OCI-LY3 (cell line): ENCODE measurements around the gene HBS1L.

Source experiments
- H2AFZ ChIP-seq: fragments of 200-600, 300-600 bp; shearing (Covaris generic); 2 replicates; pipeline ENCODE4 v1.6.0; 2014; ENCODE audit warnings: antibody characterized with exemption, low read depth, low read length
- H3K27ac ChIP-seq: fragments of 200-600, 300-600 bp; sonication (generic); 2 replicates; pipeline ENCODE4 v1.5.1; 2014; ENCODE audit warnings: mild to moderate bottlenecking, low read length, moderate library complexity, mixed read lengths
- H3K27me3 ChIP-seq: fragments of 200-600, 300-600 bp; sonication (generic); 2 replicates; pipeline ENCODE4 v1.6.1; 2014; ENCODE audit warnings: low read depth, low read length, mixed read lengths
- H3K36me3 ChIP-seq: fragments of 200-600, 300-600 bp; sonication (generic); replicated peaks from 2 replicates; pipeline ENCODE3; 2014; ENCODE audit warnings: low read depth, low read length, mixed read lengths
- H3K4me1 ChIP-seq: fragments of 300-600, 200-600 bp; sonication (generic); 2 replicates; pipeline ENCODE4 v1.6.1; 2014; ENCODE audit warnings: low read length, mixed read lengths
- H3K4me2 ChIP-seq: fragments of 200-600, 300-600 bp; sonication (generic); 2 replicates; pipeline ENCODE4 v1.6.1; 2014; ENCODE audit warnings: low read length, mixed read lengths
- H3K4me3 ChIP-seq: fragments of 300-600, 200-600 bp; sonication (generic); 2 replicates; pipeline ENCODE4 v1.5.1; 2014; ENCODE audit warnings: antibody characterized with exemption, mild to moderate bottlenecking, low read length, moderate library complexity
- H3K79me2 ChIP-seq: fragments of 300-600, 200-600 bp; shearing (Covaris generic); 2 replicates; pipeline ENCODE4 v1.6.1; 2014; ENCODE audit warnings: mild to moderate bottlenecking, low read length, mixed read lengths
- H3K9ac ChIP-seq: fragments of 300-600, 200-600 bp; shearing (Covaris generic); 2 replicates; pipeline ENCODE4 v1.6.0; 2014; ENCODE audit warnings: mild to moderate bottlenecking, low read length, moderate library complexity
- H3K9me3 ChIP-seq: fragments of 200-600, 300-600 bp; shearing (Covaris generic); 2 replicates; pipeline ENCODE4 v1.6.1; 2014; ENCODE audit warnings: low read length, mixed read lengths; ENCODE audit not compliant: insufficient read depth
- H4K20me1 ChIP-seq: fragments of 200-600, 300-600 bp; sonication (generic); 2 replicates; pipeline ENCODE4 v1.6.1; 2016; ENCODE audit warnings: low read length, mixed read lengths; ENCODE audit not compliant: insufficient read depth
- EZH2phosphoT487 ChIP-seq: fragments of 200-600 bp; shearing (Covaris generic); IDR thresholded peaks from 2 replicates; pipeline ENCODE4 v1.6.1; 2018; ENCODE audit warnings: antibody characterized with exemption, mixed run types, low read depth
- TF ChIP-seq, protein P1 (sequence below): fragments of 200-600, 300-600 bp; sonication (generic); IDR thresholded peaks from 2 replicates; pipeline ENCODE4 v1.5.1; 2014; ENCODE audit warnings: antibody characterized with exemption, low read length, low read depth

HBS1L gene

DNA sequence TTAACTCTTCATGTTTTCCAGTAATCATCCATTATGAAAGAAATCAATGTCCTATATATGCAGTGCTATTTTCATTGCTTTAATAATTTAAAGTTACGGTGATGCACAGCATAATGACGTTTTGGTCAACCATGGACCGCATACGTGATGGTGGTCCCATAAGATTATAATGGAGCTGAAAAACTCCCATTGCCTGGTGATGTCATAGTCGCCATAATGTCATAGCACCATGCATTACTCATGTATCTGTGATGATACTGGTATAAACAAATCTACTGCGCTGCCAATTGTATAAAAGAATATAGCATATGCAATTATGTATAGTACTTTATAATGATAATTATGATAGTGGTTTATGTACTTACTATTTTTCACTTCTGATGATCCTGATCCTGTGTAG, 62.5 kb downstream of the HBS1L start:
- H3K4me2 ChIP-seq = no peak overlapping the region
- H4K20me1 ChIP-seq = no peaks in the 10 kb centered on the region
- H3K36me3 ChIP-seq = peaks cover 25% of the 10 kb centered on the region
- H3K4me1 ChIP-seq = peaks cover 4% of the 10 kb centered on the region; the same call in 1 of the 2 replicates
- no peaks in the 10 kb centered on the region for H3K9me3 ChIP-seq
- H2AFZ ChIP-seq = no peak overlapping the region
- TF ChIP-seq, protein P1, sequence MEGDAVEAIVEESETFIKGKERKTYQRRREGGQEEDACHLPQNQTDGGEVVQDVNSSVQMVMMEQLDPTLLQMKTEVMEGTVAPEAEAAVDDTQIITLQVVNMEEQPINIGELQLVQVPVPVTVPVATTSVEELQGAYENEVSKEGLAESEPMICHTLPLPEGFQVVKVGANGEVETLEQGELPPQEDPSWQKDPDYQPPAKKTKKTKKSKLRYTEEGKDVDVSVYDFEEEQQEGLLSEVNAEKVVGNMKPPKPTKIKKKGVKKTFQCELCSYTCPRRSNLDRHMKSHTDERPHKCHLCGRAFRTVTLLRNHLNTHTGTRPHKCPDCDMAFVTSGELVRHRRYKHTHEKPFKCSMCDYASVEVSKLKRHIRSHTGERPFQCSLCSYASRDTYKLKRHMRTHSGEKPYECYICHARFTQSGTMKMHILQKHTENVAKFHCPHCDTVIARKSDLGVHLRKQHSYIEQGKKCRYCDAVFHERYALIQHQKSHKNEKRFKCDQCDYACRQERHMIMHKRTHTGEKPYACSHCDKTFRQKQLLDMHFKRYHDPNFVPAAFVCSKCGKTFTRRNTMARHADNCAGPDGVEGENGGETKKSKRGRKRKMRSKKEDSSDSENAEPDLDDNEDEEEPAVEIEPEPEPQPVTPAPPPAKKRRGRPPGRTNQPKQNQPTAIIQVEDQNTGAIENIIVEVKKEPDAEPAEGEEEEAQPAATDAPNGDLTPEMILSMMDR = no peak
- TF ChIP-seq EZH2phosphoT487 = no peak
- no peak overlapping the region for H3K4me3 ChIP-seq
- H3K27ac ChIP-seq = no peak overlapping the region
- H3K9ac ChIP-seq = no peak overlapping the region
- no peaks in the 10 kb centered on the region for H3K27me3 ChIP-seq
- H3K79me2 ChIP-seq = no peaks in the 10 kb centered on the region

DNA sequence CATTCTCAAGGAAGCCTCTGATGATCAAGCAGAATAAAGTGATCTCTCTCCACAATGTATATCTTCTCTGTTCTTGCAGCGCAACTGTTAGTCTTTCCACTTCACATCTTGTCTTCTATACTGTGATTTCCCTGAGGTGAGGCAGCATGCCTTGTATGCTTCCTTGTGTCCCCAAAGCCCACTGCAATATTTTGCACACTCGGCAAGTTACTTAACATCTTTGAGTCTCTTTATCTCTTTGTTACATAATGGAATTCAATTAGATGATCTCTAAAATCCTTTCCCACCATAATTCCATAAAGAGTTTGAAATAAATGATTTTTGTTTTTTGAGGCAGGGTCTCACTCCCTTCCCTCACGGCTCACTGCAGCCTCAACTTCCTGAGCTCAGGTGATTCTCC, 64.4 kb downstream of the HBS1L start:
- Histone ChIP-seq H3K4me3 (no peak overlapping the region), H3K9me3 (no peaks in the 10 kb centered on the region), H4K20me1 (no peaks in the 10 kb centered on the region), H3K27me3 (no peaks in the 10 kb centered on the region), H3K9ac (no peak overlapping the region), H3K4me2 (no peak overlapping the region), H3K4me1 (peaks cover 4% of the 10 kb centered on the region; the same call in 1 of the 2 replicates), H3K36me3 (peaks cover 15% of the 10 kb centered on the region), H3K79me2 (no peaks in the 10 kb centered on the region), H2AFZ (no peak overlapping the region), H3K27ac (no peak overlapping the region)
- TF ChIP-seq EZH2phosphoT487 = no peak
- TF ChIP-seq, protein P1 = no peak

DNA sequence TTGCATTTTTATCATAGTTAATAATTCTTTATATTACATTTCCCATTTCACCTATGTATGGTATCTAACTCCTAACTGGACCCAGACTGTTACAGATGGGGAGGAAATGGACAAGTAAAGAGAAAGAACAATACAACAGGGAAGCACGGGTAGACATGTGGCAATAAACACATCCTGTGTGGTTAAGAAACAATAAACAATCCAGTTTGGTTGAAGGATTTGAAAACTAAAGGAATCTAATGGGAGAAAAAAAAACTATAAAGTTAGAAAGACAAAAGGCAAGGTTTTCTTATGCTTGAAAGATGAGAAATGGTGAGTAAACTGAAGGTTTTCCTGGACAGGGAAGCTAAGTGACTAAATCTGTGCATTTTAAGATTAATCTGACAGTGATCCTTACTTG, 69.8 kb downstream of the HBS1L start:
- Histone ChIP-seq H3K4me1 (peaks cover 17% of the 10 kb centered on the region), H3K27ac (no peak overlapping the region), H2AFZ (no peak overlapping the region), H3K27me3 (no peaks in the 10 kb centered on the region), H4K20me1 (no peaks in the 10 kb centered on the region), H3K79me2 (no peaks in the 10 kb centered on the region), H3K4me2 (no peak overlapping the region), H3K4me3 (no peak overlapping the region), H3K36me3 (peaks cover 41% of the 10 kb centered on the region), H3K9me3 (no peaks in the 10 kb centered on the region), H3K9ac (no peak overlapping the region)
- no peak for TF ChIP-seq EZH2phosphoT487
- TF ChIP-seq, protein P1 = no peak

DNA sequence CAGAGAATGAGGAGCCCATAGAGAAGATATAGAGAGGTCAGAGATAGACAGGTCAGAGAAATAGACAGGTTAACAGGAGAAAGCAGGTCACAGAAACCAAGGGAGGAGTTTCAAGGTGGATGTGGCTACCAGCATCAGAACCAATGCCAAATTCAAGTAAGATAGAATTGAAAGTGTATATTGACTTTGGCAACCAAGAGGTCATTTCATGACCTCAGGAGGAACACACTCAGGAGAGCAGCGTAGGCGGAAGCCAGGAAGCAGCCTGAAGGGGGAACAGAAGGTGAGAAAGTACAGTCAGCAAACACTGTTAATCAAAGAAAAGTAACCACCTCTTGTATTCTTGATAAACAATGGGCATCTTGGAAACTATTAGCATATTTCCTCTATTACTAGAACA, 70.8 kb downstream of the HBS1L start:
- Histone ChIP-seq H3K79me2 (no peaks in the 10 kb centered on the region), H3K9me3 (no peaks in the 10 kb centered on the region), H3K4me1 (peaks cover 27% of the 10 kb centered on the region), H4K20me1 (no peaks in the 10 kb centered on the region), H3K4me3 (no peak overlapping the region), H3K4me2 (no peak overlapping the region), H3K27ac (no peak overlapping the region), H3K9ac (no peak overlapping the region), H3K27me3 (no peaks in the 10 kb centered on the region), H2AFZ (no peak overlapping the region), H3K36me3 (peaks cover 38% of the 10 kb centered on the region)
- TF ChIP-seq, protein P1 = no peak
